IPS DF 6.9 (cell line): Measurements from ENCODE around the gene ZNF281.
"Not testable (repeated sequence)": the region's sequence is repeated elsewhere in the genome, so short reads cannot be mapped to it uniquely, and the experiment has no call there.

Source experiments
- DNase-seq: peaks from one replicate; pipeline ENCODE4 v3.0.0-alpha.2; 2013; ENCODE audit warnings: low read depth, low spot score
- H3K27ac ChIP-seq: one replicate; pipeline ENCODE4 v1.5.1; 2013; ENCODE audit warnings: low read length, control low read depth
- H3K27me3 ChIP-seq: 2 replicates; pipeline ENCODE4 v1.6.1; 2013; ENCODE audit warnings: mild to moderate bottlenecking, low read length; ENCODE audit not compliant: control insufficient read depth, insufficient read depth
- H3K36me3 ChIP-seq: 2 replicates; pipeline ENCODE4 v1.6.1; 2013; ENCODE audit warnings: low read length; ENCODE audit not compliant: control insufficient read depth, insufficient read depth
- H3K4me1 ChIP-seq: 2 replicates; pipeline ENCODE4 v1.6.1; 2013; ENCODE audit warnings: low read length; ENCODE audit not compliant: control insufficient read depth, insufficient read depth
- H3K4me3 ChIP-seq: 2 replicates; pipeline ENCODE4 v1.5.1; 2013; ENCODE audit warnings: mild to moderate bottlenecking, low read length
- H3K9me3 ChIP-seq: 2 replicates; pipeline ENCODE4 v1.6.1; 2013; ENCODE audit warnings: low read length, inconsistent platforms; ENCODE audit not compliant: control insufficient read depth, insufficient read depth
- WGBS: extraction: QIAGEN DNeasy Blood & Tissue Kit; methylation state at CpG from one replicate; pipeline ENCODE4 v1.1.7; 2013; ENCODE audit warnings: mixed read lengths, missing lambda C conversion rate; ENCODE audit not compliant: insufficient read length, insufficient coverage; 5-methylcytosine and 5-hydroxymethylcytosine counted together

The ZNF281 gene

DNA sequence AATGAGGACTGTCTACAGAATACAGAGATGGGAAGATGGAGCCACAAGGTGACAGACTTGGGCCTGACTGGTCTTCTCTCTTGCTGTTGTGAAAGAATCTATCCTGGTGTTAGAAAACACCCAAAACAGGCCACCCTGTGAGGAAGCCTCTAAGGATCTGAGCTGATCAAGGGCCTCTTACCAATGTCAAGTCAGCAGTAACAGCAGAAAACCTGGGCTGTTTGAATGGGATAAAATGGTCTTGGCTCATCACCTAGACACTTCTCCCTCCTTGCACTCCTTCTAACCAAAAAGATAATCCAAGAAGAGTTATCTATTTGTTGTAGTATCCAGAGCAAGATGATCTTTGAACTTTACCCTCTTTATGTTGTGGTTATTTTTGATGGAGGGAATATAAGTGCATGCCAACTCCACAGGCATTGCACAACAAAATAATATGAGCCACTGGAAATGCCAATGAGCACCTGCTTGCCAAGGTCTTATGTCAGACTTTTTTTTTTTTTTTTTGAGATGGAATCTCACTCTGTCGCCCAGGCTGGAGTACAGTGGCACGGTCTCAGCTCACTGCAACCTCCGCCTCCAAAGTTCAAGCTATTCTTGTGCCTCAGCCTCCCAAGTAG, 32.8 kb upstream of the ZNF281 start:
- H3K4me3 ChIP-seq, result no peak overlapping the region
- H3K36me3 ChIP-seq, result no peaks in the 10 kb centered on the region
- no peak overlapping the region for H3K27ac ChIP-seq
- no peaks in the 10 kb centered on the region for H3K9me3 ChIP-seq
- no peaks in the 10 kb centered on the region for H3K27me3 ChIP-seq
- no peaks in the 10 kb centered on the region for H3K4me1 ChIP-seq
- DNase-seq, result no peak
- no CpG with 5 or more reads among the region's 3 CpGs for WGBS

DNA sequence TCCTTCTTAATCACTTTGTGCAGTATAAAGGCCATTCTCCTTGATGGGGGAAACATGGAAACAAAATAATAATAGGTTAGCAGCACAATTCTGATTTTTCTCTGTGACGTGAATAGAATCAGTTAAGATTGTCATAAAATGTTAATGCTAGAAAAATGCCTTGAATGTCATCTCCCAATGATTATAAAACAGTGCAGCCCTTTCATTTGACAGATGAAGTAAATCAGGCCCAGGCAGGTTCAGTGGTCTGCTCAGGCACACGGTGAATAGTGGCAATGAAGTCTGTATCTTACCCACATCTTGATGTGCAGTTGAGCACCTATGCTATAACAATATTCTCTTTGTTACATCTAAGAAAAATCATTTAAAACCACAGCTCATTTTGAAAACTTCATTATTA, 32.2 kb upstream of the ZNF281 start:
- Histone ChIP-seq H3K4me3 (no peak overlapping the region), H3K36me3 (no peaks in the 10 kb centered on the region), H3K27ac (no peak overlapping the region), H3K9me3 (no peaks in the 10 kb centered on the region), H3K4me1 (no peaks in the 10 kb centered on the region), H3K27me3 (no peaks in the 10 kb centered on the region)
- WGBS, result no CpG with 5 or more reads among the region's 2 CpGs
- DNase-seq, result no peak

DNA sequence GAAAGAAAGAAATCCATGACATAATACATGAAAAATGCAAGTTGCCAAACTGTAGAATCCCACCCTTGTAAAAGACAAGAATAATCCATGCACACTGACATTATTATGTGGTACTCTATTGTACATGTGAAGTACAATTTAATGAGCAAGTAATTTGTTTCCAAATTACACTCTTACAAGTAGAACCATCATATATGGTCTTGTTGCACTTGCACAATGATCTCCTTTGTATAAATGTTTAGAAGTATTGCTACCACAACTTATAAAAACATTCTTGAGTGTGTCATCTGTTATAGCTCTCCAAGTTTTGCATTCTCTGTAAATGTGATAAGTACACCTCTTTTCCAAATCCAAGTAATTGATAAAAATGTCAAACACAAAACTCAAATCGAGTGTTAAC, 29.1 kb upstream of the ZNF281 start:
- no peaks in the 10 kb centered on the region for H3K27me3 ChIP-seq
- no peaks in the 10 kb centered on the region for H3K36me3 ChIP-seq
- H3K9me3 ChIP-seq, result no peaks in the 10 kb centered on the region
- no CpG with 5 or more reads among the region's 1 CpG for WGBS
- H3K4me3 ChIP-seq, result no peak overlapping the region
- H3K4me1 ChIP-seq, result no peaks in the 10 kb centered on the region
- DNase-seq, result no peak
- no peak overlapping the region for H3K27ac ChIP-seq

DNA sequence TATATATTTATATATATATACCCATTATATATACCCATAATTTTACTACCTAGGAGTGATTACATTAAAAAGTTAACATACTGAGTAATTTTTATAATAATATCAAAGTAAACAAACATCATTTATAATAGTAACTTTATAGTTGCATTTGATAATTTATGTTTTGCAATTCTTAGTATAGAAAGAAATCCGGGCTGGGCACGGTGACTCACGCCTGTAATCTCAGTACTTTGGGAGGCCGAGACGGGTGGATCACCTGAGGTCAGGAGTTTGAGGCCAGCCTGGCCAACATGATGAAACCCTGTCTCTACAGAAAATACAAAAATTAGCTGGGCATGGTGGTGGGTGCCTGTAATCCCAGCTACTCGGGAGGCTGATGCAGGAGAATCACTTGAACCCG, 28.6 kb upstream of the ZNF281 start:
- H3K9me3 ChIP-seq, DNase-seq, H3K4me1 ChIP-seq, H3K27me3 ChIP-seq, H3K27ac ChIP-seq, H3K36me3 ChIP-seq, H3K4me3 ChIP-seq: not testable (repeated sequence)
- no CpG with 5 or more reads among the region's 7 CpGs for WGBS

DNA sequence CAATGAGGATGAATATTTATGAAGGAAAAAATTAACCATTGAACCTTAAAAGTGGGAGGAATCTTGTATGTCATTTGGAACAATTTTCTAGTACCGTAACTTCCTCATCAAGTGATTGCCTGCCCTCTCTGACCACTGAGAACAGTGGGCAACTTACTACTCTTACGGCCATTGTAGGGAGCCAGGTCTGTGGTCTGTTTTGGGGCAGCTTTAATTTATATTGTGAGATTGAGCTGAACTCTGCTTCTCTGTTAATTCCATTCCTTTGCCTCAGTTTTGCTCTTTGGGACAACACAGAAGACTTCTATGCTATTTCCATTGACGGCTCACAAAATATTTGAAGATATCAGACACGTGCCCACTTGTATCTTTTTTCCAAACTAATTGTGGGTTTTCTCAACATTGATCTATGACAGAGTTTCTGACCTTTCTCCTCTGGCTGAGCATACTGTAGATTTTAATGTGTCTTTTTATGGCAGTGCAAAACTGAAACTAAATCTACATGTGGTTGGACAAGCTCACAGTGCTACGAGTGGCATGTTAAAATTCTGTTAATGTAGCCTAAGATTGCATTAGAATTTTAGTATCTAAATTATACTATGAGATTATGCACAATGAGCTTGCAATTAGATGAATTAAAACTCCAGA, 27.8 kb upstream of the ZNF281 start:
- H3K9me3 ChIP-seq, result no peaks in the 10 kb centered on the region
- no peaks in the 10 kb centered on the region for H3K36me3 ChIP-seq
- no CpG with 5 or more reads among the region's 5 CpGs for WGBS
- DNase-seq, result no peak
- H3K27me3 ChIP-seq, result no peaks in the 10 kb centered on the region
- no peaks in the 10 kb centered on the region for H3K4me1 ChIP-seq
- H3K4me3 ChIP-seq, result no peak overlapping the region
- H3K27ac ChIP-seq, result no peak overlapping the region

DNA sequence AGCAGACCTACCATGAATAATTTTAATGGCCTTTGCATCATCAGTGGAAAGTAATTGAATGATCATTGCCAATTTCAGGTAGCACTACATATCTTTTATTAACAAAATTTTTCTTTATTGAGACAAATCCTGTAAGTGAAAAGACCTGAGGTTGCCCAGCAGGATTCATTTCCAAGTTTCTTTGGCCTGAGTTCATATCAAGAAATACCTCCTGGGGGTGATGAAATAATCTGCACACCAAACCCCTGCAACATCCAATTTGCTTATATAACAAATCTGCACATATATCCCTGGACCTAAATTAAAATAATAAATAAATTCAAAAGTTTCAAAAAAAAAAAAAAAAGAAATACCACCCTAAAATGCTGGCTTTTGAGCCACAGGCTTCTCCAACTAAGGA, 27.3 kb upstream of the ZNF281 start:
- Histone ChIP-seq H3K36me3 (no peaks in the 10 kb centered on the region), H3K9me3 (no peaks in the 10 kb centered on the region), H3K4me1 (no peaks in the 10 kb centered on the region), H3K4me3 (no peak overlapping the region), H3K27ac (no peak overlapping the region), H3K27me3 (no peaks in the 10 kb centered on the region)
- no peak for DNase-seq

DNA sequence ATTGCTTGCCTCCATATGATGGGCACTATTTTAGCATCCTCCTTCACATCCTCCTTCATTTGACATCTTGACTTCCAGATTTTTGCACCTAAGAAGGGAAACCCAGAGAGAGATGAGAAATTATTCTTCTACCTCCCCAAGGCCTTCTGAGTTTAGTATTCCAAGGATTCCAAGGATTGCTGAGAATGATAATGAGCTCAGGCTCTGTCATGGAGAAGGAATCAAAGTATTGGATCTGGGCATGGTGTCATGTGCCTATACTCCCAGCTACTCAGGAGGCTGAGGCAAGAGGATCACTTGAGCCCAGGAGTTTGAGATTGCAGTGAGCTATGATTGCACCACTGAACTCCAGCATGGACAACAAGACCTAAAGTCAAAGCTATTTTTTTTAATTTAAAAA, 26.6 kb upstream of the ZNF281 start:
- no peak overlapping the region for H3K27ac ChIP-seq

DNA sequence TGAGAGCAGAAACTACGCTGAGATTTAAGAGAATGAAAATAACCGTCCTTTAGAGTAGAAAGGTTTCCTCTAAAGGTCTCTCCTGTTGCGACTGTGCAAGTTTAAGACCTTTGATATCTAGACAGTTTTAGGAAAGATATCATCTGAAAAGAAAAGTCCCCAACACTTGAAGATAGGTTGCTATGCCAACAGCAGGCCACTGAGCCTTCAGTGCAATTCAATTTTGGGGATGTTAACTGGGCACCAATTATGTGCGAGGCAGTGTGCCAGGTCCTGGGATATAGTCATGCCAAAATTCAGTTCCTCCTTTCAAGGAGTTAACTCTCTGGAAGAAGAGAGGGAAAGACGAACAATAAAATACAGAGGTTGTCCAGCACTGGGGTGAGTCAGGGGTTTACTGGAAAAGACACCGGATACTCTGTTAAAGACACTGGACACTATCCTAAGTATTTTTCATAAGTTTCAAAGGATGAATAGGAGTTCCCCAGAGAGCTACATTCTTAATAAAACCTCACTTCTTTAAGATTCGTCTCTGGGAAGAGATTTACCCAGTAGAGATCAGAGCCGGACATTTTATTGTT, 25.5 kb upstream of the ZNF281 start:
- Histone ChIP-seq H3K36me3 (no peaks in the 10 kb centered on the region), H3K27ac (no peak overlapping the region), H3K4me1 (no peaks in the 10 kb centered on the region), H3K4me3 (no peak overlapping the region), H3K27me3 (no peaks in the 10 kb centered on the region), H3K9me3 (no peaks in the 10 kb centered on the region)
- WGBS, result no CpG with 5 or more reads among the region's 8 CpGs
- no peak for DNase-seq

More for the DNA sequence above, 26.6 kb upstream of the ZNF281 start:
- H3K36me3 ChIP-seq, result no peaks in the 10 kb centered on the region
- no peaks in the 10 kb centered on the region for H3K27me3 ChIP-seq
- no peak for DNase-seq
- H3K4me1 ChIP-seq, result no peaks in the 10 kb centered on the region
- H3K9me3 ChIP-seq, result no peaks in the 10 kb centered on the region
- no peak overlapping the region for H3K4me3 ChIP-seq

DNA sequence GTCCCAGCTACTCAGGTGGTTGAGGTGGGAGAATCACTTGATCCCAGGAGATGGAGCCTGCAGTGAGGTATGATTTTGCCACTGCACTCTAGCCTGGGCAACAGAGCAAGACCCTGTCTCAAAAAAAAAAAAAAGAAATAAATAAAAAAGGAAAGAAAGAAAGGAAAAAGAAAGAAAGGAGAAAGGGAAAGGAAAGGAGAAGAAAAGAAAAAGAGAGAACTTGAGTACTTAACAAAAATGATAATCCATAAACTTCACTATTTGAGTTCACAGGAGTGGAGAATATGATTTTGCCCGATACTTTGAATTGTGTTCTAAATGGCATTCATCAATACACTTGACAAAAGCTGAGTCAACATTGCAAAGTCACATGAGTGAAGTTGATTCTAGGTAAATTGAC, 23.8 kb upstream of the ZNF281 start:
- no CpG with 5 or more reads among the region's 1 CpG for WGBS
- Histone ChIP-seq H3K36me3 (no peaks in the 10 kb centered on the region), H3K27ac (no peak overlapping the region), H3K27me3 (no peaks in the 10 kb centered on the region), H3K4me1 (no peaks in the 10 kb centered on the region), H3K4me3 (no peak overlapping the region), H3K9me3 (no peaks in the 10 kb centered on the region)
- DNase-seq, result no peak

DNA sequence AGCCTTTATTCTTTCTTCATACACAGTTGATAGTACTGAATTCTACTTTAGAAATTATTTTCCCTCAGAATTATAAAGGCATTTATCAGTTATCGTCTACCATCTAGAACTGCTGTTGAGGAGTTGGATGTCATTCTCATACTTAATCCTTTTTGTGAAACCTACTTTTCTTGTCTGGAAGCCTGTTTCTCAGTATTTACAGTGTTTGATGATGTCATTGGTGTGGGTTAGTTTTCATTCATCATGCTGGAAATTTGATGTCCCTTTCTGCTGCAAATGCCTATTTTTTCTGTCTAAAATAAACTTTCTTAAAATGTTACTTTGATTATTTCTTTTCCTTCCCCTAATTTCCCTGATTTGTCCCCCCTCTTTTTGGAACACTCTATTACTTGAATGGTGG, 22.8 kb upstream of the ZNF281 start:
- DNase-seq, result no peak
- WGBS, result no CpG with 5 or more reads among the region's 1 CpG
- H3K27me3 ChIP-seq, result no peaks in the 10 kb centered on the region
- H3K36me3 ChIP-seq, result no peaks in the 10 kb centered on the region
- H3K4me1 ChIP-seq, result no peaks in the 10 kb centered on the region
- no peak overlapping the region for H3K4me3 ChIP-seq
- H3K27ac ChIP-seq, result no peak overlapping the region
- no peaks in the 10 kb centered on the region for H3K9me3 ChIP-seq

DNA sequence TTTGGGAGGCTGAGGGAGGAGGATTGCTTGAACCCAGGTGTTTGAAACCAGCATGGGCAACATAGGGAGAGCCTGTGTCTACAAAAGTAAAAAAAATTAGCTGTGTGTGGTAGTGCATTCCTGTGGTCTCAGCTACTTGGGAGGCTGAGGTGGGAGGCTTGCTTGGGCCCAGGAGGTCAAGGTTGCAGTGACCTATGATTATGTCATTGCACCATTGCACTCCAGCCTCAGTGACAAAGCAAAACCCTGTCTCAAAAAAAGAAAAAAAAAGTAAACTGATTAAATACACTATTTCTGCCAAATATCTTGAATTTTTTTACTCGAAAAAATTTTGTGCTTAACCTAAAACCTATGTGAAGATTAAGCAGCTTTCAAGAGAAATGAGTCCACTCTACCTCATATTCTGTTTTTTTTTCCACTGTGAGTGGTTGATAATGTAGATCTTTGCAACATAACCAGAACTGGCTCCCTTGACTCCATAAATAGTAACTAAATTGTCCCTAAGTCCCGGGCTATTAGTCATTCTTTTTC, 19.4 kb upstream of the ZNF281 start:
- WGBS, result no CpG with 5 or more reads among the region's 2 CpGs
- no peaks in the 10 kb centered on the region for H3K9me3 ChIP-seq
- no peaks in the 10 kb centered on the region for H3K4me1 ChIP-seq
- no peaks in the 10 kb centered on the region for H3K36me3 ChIP-seq
- H3K4me3 ChIP-seq, result no peak overlapping the region
- H3K27ac ChIP-seq, result no peak overlapping the region
- no peak for DNase-seq
- H3K27me3 ChIP-seq, result no peaks in the 10 kb centered on the region
